ENCODE measurements around the gene SAMD10. TPM values are rescaled to one million over a fixed set of nuclear protein-coding genes. Genes with fewer than 3 reads are reported as not detected.

The SAMD10 gene
- total RNA-seq, 1 experiment from 2014 or later, result 5.7 TPM

- Histone ChIP-seq H2AK5ac (ENCODE audit: insufficient read length, low read length) (no peak overlapping the region), H2BK12ac (ENCODE audit: insufficient read length, low read depth, low read length) (no peak overlapping the region), H3K9me3 (ENCODE audit: control insufficient read depth, low read depth, low read length) (no peaks in the 10 kb centered on the region), H3K4me2 (ENCODE audit: insufficient read depth, insufficient read length, low read length) (no peak overlapping the region), H3K4me1 (ENCODE audit: insufficient read depth, low read length) (no peaks in the 10 kb centered on the region), H4K8ac (replicated peaks; ENCODE audit: insufficient read length, low read depth, low read length) (no peak overlapping the region), H3T11ph (ENCODE audit: low read length) (no peak overlapping the region), H3K14ac (ENCODE audit: insufficient read depth, low read length) (no peak overlapping the region), H3K23ac (ENCODE audit: insufficient read length, low read depth, low read length) (no peak overlapping the region), H3K79me2 (ENCODE audit: insufficient read depth, low read length) (peaks cover 19% of the 10 kb centered on the region; the same call in 1 of the 2 replicates), H2BK5ac (ENCODE audit: insufficient read length, low read length) (no peak overlapping the region), H3K4ac (ENCODE audit: low read depth, low read length) (no peak overlapping the region), H2AFZ (ENCODE audit: low read length) (no peak overlapping the region), H2BK20ac (ENCODE audit: low read depth, low read length, poor library complexity, severe bottlenecking) (no peak overlapping the region), H3K27ac (ENCODE audit: insufficient read length, low read depth, low read length) (no peak overlapping the region), H4K91ac (ENCODE audit: insufficient read length, low read depth, low read length) (no peak overlapping the region), H3K9ac (ENCODE audit: extremely low read depth, insufficient read length, low read length) (no peak overlapping the region), H2BK120ac (ENCODE audit: low read depth, low read length, poor library complexity, severe bottlenecking) (no peak overlapping the region), H2BK15ac (ENCODE audit: low read depth, low read length) (no peak overlapping the region), H3K23me2 (ENCODE audit: insufficient read length, low read depth, low read length, poor library complexity, severe bottlenecking) (peaks cover 3% of the 10 kb centered on the region), H3K27me3 (ENCODE audit: insufficient read depth, low read length) (no peaks in the 10 kb centered on the region), H3K79me1 (ENCODE audit: insufficient read depth, low read depth, low read length, poor library complexity, severe bottlenecking) (peaks cover 2% of the 10 kb centered on the region), H4K20me1 (ENCODE audit: control insufficient read depth, insufficient read depth, insufficient read length) (peaks cover 3% of the 10 kb centered on the region), H3K18ac (ENCODE audit: insufficient read length, low read depth, low read length) (no peak overlapping the region), H3K56ac (ENCODE audit: insufficient read length, low read depth, low read length) (no peak overlapping the region), H4K5ac (ENCODE audit: insufficient read length, low read depth, low read length) (no peak overlapping the region)
- Mint-ChIP-seq H3K27me3 (ENCODE audit: low read depth) (no peaks in the 10 kb centered on the region), H3K4me3 (no peak overlapping the region), H3K27ac (no peak overlapping the region), H3K4me1 (peaks cover 27 to 31% of the 10 kb centered on the region in 2 experiments), H3K9me3 (peaks cover 4 to 7% of the 10 kb centered on the region in 2 experiments; a peak in 3 of 5 replicates), H3K36me3 (ENCODE audit: insufficient read depth in 1 of 3, low read depth in 3 of 3) (peaks cover 3 to 16% (median 15%) of the 10 kb centered on the region in 3 experiments)
- TF ChIP-seq, protein P1, sequence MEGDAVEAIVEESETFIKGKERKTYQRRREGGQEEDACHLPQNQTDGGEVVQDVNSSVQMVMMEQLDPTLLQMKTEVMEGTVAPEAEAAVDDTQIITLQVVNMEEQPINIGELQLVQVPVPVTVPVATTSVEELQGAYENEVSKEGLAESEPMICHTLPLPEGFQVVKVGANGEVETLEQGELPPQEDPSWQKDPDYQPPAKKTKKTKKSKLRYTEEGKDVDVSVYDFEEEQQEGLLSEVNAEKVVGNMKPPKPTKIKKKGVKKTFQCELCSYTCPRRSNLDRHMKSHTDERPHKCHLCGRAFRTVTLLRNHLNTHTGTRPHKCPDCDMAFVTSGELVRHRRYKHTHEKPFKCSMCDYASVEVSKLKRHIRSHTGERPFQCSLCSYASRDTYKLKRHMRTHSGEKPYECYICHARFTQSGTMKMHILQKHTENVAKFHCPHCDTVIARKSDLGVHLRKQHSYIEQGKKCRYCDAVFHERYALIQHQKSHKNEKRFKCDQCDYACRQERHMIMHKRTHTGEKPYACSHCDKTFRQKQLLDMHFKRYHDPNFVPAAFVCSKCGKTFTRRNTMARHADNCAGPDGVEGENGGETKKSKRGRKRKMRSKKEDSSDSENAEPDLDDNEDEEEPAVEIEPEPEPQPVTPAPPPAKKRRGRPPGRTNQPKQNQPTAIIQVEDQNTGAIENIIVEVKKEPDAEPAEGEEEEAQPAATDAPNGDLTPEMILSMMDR (conservative IDR thresholded peaks at IDR 0.05), result no peak
- DNase-seq, result no peak
- no CpG with 5 or more reads among the region's 20 CpGs for WGBS (ENCODE audit: extremely low coverage, insufficient read length, low lambda C conversion rate)
These were observed 28.6 kb downstream of the SAMD10 start for GRCh38 chr20:63950701-63951397.

All from H9 (cell line).